GM19395 (cell line): ENCODE data around the gene THOC7.

ENCODE experiments used
- ATAC-seq: cut with Tn5 transposase; IDR thresholded peaks from one replicate; pipeline ENCODE4 v1.9.1; 2021; ENCODE audit warnings: mild to moderate bottlenecking, moderate library complexity; ENCODE audit not compliant: unreplicated experiment

The THOC7 gene

DNA sequence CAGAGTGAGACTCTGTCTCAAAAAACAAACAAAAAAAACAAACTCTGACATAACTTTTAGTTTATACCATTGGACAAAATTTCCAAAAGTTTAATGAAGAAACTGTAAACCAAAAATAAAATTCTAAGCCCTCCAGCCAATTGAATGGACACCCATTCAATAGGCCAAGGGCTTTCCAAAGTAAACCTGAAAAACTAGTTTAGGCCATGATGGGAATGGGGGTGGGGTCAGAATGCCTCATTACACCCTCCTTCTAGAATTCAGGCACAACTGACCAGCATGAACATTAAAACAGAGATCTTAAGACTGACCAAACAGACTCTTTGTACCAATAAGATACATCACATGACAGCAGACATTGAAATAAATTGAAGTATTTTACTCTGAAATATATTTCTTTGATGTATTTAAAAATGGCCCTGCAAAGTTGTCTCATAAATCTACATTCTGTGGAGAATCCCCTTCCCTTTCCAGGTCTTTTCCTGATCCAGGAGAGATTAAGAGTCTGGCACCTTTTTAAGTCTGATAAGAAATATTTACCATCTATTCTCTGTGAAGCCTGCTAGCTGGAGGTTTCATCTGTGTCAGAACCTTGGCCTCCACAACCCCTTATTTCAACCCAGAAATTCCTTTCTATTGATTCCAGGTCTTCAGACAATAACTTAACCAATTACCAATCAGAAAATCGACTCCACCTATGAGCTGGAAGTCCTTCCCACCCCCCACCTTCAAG, 15.7 kb downstream of the THOC7 start:
- ATAC-seq, result no peak

DNA sequence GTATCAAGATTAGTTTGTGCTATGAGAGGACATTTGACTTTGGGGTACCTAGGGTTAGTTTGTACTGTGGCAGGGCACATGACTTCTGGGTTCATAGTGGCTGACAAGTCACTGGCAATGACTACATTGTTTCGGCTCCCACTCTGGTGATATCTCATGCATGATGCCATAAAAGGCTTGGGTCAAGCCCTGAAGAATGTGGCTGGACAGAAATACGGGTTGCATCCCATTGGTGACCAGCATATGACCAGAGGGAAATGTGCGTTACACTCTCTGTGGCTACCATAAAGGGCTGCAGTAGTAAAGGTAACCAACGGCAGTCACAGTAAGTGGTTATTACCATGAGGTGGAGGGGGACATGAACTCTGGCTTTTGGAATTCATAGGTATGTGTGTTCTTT, 18.4 kb downstream of the THOC7 start:
- no peak for ATAC-seq

DNA sequence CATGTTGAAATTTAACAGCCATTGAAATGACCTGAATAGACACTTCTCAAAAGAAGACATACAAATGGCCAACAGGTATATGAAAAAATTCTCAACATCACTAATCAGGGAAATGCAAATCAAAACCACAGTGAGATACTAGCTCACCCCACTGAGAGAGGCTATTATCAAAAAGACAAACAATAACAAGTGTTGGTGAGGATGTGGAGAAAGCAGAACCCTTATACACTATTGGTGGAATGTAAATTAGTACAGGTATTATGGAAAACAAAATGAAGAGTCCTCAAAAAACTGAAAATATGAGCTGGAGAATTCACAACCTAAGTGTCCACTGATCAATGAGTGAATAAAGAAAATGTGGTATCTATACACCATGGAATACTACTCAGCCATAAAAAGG, 21.5 kb downstream of the THOC7 start:
- ATAC-seq, result no peak

GRCh38 chr3:63841704-63842103, 21.9 kb downstream of the THOC7 start:
- no peak for ATAC-seq

- ATAC-seq, result no peak
Measured at GRCh38 chr3:63832395-63832794, 31.2 kb downstream of the THOC7 start.

DNA sequence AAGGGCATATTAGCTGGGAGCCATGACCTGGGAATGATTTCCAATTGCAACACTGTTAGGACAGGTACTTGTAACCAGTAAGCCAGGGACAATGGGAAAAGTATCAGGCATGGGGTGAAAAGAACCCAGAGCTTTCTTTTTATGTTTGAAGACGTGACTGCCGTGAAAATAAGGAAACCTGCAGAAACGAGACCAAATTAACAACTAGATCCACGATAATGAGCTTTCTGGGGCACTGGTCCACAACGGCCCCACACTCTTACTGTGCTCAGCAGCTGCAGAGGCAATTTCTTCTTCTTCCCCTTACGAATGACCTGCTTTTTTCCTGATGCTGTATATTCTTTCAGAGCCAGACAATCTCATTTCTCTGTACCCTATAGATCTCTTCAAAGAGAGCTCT, 33.1 kb downstream of the THOC7 start:
- no peak for ATAC-seq

- ATAC-seq, result no peak
Measured at GRCh38 chr3:63824309-63824708, 39.3 kb downstream of the THOC7 start.

DNA sequence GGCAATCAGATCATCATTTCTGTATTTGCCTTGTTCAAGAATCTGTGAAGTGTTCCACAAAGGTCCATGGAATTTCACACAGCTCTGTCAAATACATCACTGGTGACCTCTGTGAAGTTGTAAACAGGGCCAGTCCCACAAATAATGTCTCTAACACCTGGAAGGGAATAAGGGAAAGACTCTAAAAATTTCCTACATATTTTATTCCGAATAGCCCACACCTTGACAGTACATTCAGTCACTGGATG, 44.5 kb downstream of the THOC7 start, which contains the start of gene C3orf49:
TSS of gene C3orf49 (plus strand) at position 149 of the 248 bp plus-strand sequence. CDS start 173 bp downstream, outside the sequence.
- ATAC-seq, result no peak

GRCh38 chr3:63818282-63819150, 45.1 kb downstream of the THOC7 start:
- ATAC-seq, result peak; percentile 89

DNA sequence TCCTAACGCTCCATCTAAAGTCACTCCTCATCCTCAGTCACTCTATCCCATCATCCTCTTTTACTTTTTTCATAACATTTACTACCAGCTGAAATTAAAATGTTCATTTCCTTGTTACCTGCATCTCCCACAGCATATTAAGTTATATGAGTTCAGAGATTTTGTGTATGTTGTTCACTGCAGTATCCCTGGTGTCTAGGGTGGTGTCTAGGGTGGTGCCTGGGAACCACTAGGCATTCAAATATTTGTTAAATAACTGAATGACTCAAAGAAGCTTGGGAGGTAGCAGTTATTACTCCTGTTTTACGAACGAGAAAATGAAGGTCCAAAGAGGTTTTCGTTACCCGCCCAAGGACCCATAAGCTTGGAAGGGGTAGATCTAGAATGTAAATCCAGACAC, 46.4 kb downstream of the THOC7 start:
- no peak for ATAC-seq

GRCh38 chr3:63814237-63814636, 49.4 kb downstream of the THOC7 start:
- no peak for ATAC-seq

DNA sequence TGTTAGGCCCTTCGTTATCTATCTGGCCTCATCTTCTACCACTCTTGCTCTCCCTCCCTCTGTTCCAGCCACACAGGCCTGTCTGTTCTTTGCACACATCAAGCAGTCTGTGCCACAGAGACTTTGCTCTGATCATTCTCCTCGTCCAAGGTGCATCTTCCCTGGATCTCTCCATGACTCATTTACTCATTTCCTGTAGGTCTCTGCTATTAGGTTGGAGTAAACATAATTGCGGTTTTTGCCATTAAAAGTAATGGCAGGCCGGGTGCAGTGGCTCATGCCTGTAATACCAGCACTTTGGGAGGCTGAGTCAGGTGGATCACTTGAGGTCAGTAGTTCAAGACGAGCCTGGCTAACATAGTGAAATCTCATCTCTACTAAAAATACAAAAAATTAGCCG, 54.0 kb downstream of the THOC7 start:
- no peak for ATAC-seq

DNA sequence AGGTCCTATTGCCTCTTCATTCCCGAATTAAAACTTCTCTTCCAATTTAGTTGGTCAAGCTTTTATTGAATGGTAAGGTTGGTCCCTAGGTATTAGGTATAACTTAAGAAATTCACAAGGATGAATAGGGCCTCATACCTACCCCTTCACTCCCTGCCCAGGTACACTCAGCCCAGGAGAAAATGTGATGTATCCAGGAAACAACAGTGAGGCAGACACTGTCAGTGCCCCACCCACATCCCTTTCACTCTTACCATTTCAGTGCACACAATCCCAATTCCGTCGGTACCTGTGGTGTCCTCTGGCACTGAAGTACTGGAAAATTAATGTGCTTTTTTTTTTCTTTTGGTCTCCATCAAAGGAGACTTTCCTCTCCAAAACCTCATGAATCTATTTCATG, 55.0 kb downstream of the THOC7 start:
- no peak for ATAC-seq

GRCh38 chr3:63807961-63808565, 55.5 kb downstream of the THOC7 start:
- ATAC-seq, result no peak

DNA sequence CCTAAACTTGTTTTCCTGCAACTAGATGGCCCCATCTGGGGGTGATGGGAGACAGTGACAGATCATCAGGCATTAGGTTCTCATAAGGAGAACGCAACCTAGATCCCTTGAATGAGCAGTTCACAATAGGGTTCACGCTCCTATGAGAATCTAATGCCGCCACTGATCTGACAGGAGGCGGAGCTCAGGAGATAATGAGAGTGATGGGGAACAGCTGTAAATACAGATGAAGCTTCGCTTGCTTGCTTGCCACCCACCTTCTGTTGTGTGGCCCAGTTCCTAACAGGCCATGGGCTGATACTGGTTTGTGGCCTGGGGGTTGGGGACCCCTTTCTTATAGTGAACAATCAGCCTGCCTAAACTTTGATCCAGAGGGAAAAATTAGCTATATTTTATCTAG, 59.7 kb downstream of the THOC7 start:
- ATAC-seq, result no peak

DNA sequence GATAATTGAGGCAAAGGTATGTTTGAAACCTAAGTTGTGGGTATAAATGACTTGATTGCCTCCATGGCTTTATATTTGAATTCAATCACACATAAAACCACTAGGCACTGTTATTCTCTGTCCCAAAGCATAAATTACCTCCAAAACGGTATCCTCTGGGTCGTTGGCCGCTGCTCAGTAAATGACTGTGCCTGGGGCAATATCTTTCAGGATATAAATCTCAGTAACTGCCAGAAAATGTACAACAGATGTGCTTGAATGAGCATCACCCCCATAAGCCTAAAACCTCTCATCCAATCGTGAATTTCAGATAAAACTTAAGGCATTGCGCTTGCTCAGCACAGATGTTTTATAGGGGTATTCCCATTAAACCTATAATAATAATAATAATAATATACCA, 63.5 kb downstream of the THOC7 start:
- ATAC-seq, result no peak

GRCh38 chr3:63798949-63799348, 64.7 kb downstream of the THOC7 start:
- no peak for ATAC-seq

GRCh38 chr3:63798544-63798943, 65.1 kb downstream of the THOC7 start:
- ATAC-seq, result no peak

DNA sequence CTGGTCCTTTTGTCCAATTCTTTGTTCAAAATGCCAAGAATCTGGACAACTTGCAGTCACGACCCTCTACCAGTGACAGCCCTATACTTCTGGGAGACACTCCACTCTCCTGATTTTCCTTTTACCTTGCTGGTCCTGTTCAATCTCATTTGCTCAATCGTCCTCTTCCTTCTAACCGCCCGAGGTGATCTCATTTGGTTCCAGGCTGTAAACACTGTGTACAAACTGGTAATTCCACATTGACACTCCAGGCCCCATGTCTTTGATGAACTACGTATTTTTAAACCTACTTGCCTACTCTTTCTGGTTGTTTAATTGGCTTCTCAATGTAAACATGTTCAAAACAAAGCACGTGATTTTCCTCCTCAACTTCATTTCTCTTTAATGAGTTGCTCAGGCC, 68.2 kb downstream of the THOC7 start:
- ATAC-seq, result no peak

- ATAC-seq, result no peak
Measured at GRCh38 chr3:63791974-63792373, 71.6 kb downstream of the THOC7 start.
